Stomach (tissue), 9 donors: ENCODE data around the gene OAS3. TPM values are rescaled to one million over a fixed set of nuclear protein-coding genes. Genes with fewer than 3 reads are reported as not detected.

ENCODE experiments used
- DNase-seq, 2 donors: peaks; one replicate each; pipeline versions ENCODE4 v3.0.0 to v3.0.0-alpha.2; 2013 to 2019
- H3K27ac ChIP-seq, 5 donors: fragments of 200-600 bp in 4 of 5; sonication (generic) in 4 of 5; one replicate each; pipeline ENCODE4 v1.5.1; 2013 to 2019; ENCODE audit warnings: mild to moderate bottlenecking in 1 of 5, moderate library complexity in 1 of 5
- H3K27me3 ChIP-seq, 3 donors: fragments of 200-600 bp; sonication (generic); one replicate each; pipeline ENCODE4 v1.5.1; 2017 to 2019; ENCODE audit warnings: mixed run types in 1 of 3
- H3K36me3 ChIP-seq, 4 donors: fragments of 200-600 bp; sonication (generic); 1 replicate in 3 of 4; 2 replicates in 1 of 4; pipeline ENCODE4 v1.5.1; 2016 to 2019
- H3K4me1 ChIP-seq, 4 donors: fragments of 200-600 bp; sonication (generic); one replicate each; pipeline ENCODE4 v1.5.1; 2016 to 2019
- H3K4me3 ChIP-seq, 4 donors: fragments of 200-600 bp; sonication (generic) in 3 of 4; one replicate each; pipeline ENCODE4 v1.5.1; 2016 to 2019; ENCODE audit warnings: mild to moderate bottlenecking in 1 of 4
- H3K9me3 ChIP-seq, 4 donors: fragments of 200-600 bp; sonication (generic); one replicate each; pipeline ENCODE4 v1.5.1; 2016 to 2019
- EP300 ChIP-seq: sonication (generic); formaldehyde crosslinking; IDR thresholded peaks from one replicate; pipeline ENCODE4 v1.6.1; 2017; ENCODE audit warnings: antibody characterized with exemption
- POLR2A ChIP-seq, 4 donors: fragments of 450-650 bp; IDR thresholded peaks; one replicate each; pipeline ENCODE4 v1.6.1; 2016; ENCODE audit warnings: antibody characterized with exemption in 4 of 4, control low read depth in 2 of 4, mild to moderate bottlenecking in 1 of 4, moderate library complexity in 1 of 4
- POLR2AphosphoS5 ChIP-seq, 3 donors: sonication (generic); formaldehyde crosslinking; IDR thresholded peaks; one replicate each; pipeline ENCODE4 v1.6.1; 2016; ENCODE audit warnings: antibody characterized with exemption in 3 of 3
- WGBS, 5 donors: extraction: QIAGEN DNeasy Blood & Tissue Kit in 3 of 5; methylation state at CpG; one replicate each; pipeline versions ENCODE4 v1.1.5 to v1.1.7; 2013 to 2018; 5-methylcytosine and 5-hydroxymethylcytosine counted together
- intact Hi-C: fragments of 100-400 bp; cut with DNase I; formaldehyde crosslinking; loops from one replicate; pipeline ENCODE4 v1.15.1; 2023; ENCODE audit warnings: low total_unique reads
- polyA plus RNA-seq, 3 donors: library from polyadenylated mRNA; stranded (reverse); fragments of 200-250 nt; gene quantifications; one replicate each; pipeline ENCODE4 v1.2.3, GENCODE V29; 2013
- total RNA-seq, 5 donors: library from RNA; depleted of rRNA; stranded (reverse); fragments of >200 nt; gene quantifications; one replicate each; pipeline versions ENCODE4 v1.1.0 to v1.2.3, GENCODE V29; 2014 to 2016
- TF ChIP-seq, protein P1 (sequence below), 7 experiments: fragments of 450-650 bp in 4 of 7; fragments of 200-600 bp in 3 of 7; sonication (generic) in 3 of 7; IDR thresholded peaks; one replicate each; pipeline ENCODE4 v1.5.1; 2016 to 2019; ENCODE audit warnings: antibody characterized with exemption in 7 of 7, control low read depth in 2 of 7, mild to moderate bottlenecking in 1 of 7
- donor health status: healthy with polysubstance abuse.
- donor health status: Bipolar disorder and iron deficiency.
- donor health status: healthy.

The OAS3 gene
- total and polyA plus RNA-seq, 8 donors, result 5.7 to 208 (median 9.8) TPM

DNA sequence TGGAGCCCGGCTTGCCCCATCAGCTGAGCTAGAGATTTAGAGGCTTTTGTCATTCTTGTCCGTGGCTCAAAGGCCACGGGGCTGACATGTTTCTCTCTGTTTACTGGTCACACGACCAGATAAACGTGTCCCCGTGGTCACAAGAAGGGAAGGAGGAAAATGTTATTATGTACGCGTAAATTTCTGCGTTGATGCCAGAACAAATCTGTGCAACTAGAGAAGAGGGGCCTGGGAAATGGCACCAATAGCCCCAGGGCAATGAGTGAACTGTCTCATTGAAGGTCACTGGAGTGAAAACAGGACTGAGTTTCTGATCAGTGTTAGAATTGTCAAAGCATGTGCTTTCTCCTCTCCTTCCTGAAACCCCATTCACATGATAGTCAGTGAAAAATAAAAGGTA is 65.4 kb downstream of the OAS3 start:
- TF ChIP-seq, protein P1, sequence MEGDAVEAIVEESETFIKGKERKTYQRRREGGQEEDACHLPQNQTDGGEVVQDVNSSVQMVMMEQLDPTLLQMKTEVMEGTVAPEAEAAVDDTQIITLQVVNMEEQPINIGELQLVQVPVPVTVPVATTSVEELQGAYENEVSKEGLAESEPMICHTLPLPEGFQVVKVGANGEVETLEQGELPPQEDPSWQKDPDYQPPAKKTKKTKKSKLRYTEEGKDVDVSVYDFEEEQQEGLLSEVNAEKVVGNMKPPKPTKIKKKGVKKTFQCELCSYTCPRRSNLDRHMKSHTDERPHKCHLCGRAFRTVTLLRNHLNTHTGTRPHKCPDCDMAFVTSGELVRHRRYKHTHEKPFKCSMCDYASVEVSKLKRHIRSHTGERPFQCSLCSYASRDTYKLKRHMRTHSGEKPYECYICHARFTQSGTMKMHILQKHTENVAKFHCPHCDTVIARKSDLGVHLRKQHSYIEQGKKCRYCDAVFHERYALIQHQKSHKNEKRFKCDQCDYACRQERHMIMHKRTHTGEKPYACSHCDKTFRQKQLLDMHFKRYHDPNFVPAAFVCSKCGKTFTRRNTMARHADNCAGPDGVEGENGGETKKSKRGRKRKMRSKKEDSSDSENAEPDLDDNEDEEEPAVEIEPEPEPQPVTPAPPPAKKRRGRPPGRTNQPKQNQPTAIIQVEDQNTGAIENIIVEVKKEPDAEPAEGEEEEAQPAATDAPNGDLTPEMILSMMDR (IDR thresholded peaks at IDR 0.05), result no peak
- TF ChIP-seq POLR2AphosphoS5 (IDR thresholded peaks at IDR 0.05) (no peak), EP300 (no peak), POLR2A (IDR thresholded peaks at IDR 0.05) (no peak)
- Histone ChIP-seq H3K4me1 (no peaks in the 10 kb centered on the region), H3K27me3 (no peaks in the 10 kb centered on the region), H3K9me3 (peaks cover 0 to 2% (median 0%) of the 10 kb centered on the region in 4 donors), H3K36me3 (peaks cover 10 to 91% (median 71%) of the 10 kb centered on the region in 4 donors), H3K27ac (no peak overlapping the region), H3K4me3 (no peak overlapping the region)
- no peak for DNase-seq
- intact Hi-C loops, result no loop called here
- WGBS, 5 donors, result 73 to 84% (median 82%) methylated on average over 9 of the region's 9 CpGs

DNA sequence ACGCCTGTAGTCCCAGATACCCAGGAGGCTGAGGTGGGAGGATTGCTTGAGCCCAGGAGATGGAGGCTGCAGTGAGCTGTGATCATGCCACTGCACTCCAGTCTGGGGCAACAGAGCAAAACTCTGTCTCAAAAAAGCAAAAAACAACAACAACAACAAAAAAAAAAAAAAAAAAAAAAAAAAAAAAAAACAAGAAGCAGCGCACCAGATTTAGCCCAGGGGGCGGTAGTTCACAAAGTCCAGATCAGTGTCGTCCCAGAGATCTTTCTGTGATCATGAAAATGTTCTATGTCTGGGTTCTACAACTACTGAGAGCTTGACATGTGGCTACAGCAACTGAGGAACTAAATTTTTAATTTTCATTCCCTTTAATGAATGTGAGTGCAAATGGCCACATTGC is 67.5 kb downstream of the OAS3 start:
- intact Hi-C loops, result no loop called here
- Histone ChIP-seq H3K9me3 (no peaks in the 10 kb centered on the region), H3K4me1 (no peaks in the 10 kb centered on the region), H3K4me3 (no peak overlapping the region), H3K27me3 (no peaks in the 10 kb centered on the region), H3K36me3 (peaks cover 10 to 91% (median 79%) of the 10 kb centered on the region in 4 donors), H3K27ac (no peak overlapping the region)
- WGBS, 5 donors, result 83 to 87% (median 87%) methylated on average over 4 of the region's 4 CpGs
- DNase-seq, result no peak
- TF ChIP-seq EP300, result no peak
- TF ChIP-seq POLR2A (IDR thresholded peaks at IDR 0.05), result no peak
- TF ChIP-seq, protein P1 (IDR thresholded peaks at IDR 0.05), result no peak
- no peak for TF ChIP-seq POLR2AphosphoS5 (IDR thresholded peaks at IDR 0.05)

DNA sequence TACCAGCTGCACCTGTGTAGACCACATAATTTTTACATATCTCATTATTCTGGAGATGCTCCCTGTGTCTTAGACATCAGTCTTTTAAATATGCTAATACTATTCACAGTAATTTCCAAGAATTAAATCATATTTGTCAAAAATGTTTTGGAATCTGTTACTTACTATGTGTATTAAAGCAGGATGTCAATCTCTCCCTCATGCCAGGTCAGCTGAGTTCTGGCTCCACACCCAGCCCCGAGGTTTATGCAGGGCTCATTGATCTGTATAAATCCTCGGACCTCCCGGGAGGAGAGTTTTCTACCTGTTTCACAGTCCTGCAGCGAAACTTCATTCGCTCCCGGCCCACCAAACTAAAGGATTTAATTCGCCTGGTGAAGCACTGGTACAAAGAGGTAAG is 67.9 kb downstream of the OAS3 start:
- no peak for DNase-seq
- H3K4me3 ChIP-seq, result no peak overlapping the region
- TF ChIP-seq POLR2AphosphoS5 (IDR thresholded peaks at IDR 0.05) (no peak), POLR2A (IDR thresholded peaks at IDR 0.05) (no peak), EP300 (no peak)
- TF ChIP-seq, protein P1 (IDR thresholded peaks at IDR 0.05), result no peak
- no peaks in the 10 kb centered on the region for H3K27me3 ChIP-seq
- H3K4me1 ChIP-seq, result no peaks in the 10 kb centered on the region
- H3K36me3 ChIP-seq, result peaks cover 10 to 91% (median 81%) of the 10 kb centered on the region in 4 donors
- 89 to 95% (median 93%) methylated on average over 7 of the region's 7 CpGs for WGBS, 5 donors
- H3K27ac ChIP-seq, result no peak overlapping the region
- H3K9me3 ChIP-seq, result peaks cover 0 to 4% (median 2%) of the 10 kb centered on the region in 4 donors
- intact Hi-C loops, result no loop called here

DNA sequence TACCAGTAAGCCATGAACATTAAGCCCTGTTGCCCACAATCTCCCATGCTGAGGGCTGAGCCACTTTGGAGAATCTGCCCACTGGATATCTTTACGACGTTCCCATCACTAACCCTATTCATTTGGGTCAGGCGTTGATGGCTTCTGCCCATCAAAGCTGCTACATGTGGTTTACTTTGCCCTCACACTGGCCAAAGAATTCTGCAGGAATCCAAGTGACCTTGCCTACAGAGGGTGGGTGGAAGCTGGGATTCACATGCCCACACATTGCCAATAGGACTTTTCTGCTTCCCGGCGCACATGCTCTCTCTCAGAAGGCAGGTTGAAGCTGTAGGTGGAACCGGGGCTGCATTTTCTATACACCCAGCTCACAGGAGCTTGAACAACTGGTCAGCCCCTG is 68.4 kb downstream of the OAS3 start:
- Histone ChIP-seq H3K4me3 (no peak overlapping the region), H3K27me3 (no peaks in the 10 kb centered on the region), H3K36me3 (peaks cover 10 to 95% (median 85%) of the 10 kb centered on the region in 4 donors), H3K4me1 (no peaks in the 10 kb centered on the region), H3K9me3 (peaks cover 0 to 8% (median 4%) of the 10 kb centered on the region in 4 donors), H3K27ac (no peak overlapping the region)
- WGBS, 5 donors, result 91 to 96% (median 94%) methylated on average over 6 of the region's 6 CpGs
- TF ChIP-seq POLR2A (IDR thresholded peaks at IDR 0.05) (no peak), EP300 (no peak), POLR2AphosphoS5 (IDR thresholded peaks at IDR 0.05) (no peak)
- TF ChIP-seq, protein P1 (IDR thresholded peaks at IDR 0.05), result no peak
- no peak for DNase-seq
- intact Hi-C loops, result no loop called here
